ENCODE measurements around the gene FTCD. TPM values are rescaled to one million over a fixed set of nuclear protein-coding genes. Genes with fewer than 3 reads are reported as not detected.
"Not testable (repeated sequence)": the region's sequence is repeated elsewhere in the genome, so short reads cannot be mapped to it uniquely, and the experiment has no call there.

FTCD gene
- total and polyA plus RNA-seq, 2 of the 8 experiments (the other 6 are each of a cell fraction or from before 2014, with no cell fraction given) = 3.3 to 4.9 TPM

GRCh38 chr21:46171585-46171984 lies 16.2 kb upstream of the FTCD start (continued):
- TF ChIP-seq SAP30 (IDR thresholded peaks at IDR 0.05; ENCODE audit: insufficient read depth, insufficient replicate concordance, low read length) (no peak), JUND (IDR thresholded peaks at IDR 0.05; ENCODE audit: low read length) (no peak), BRCA1 (IDR thresholded peaks at IDR 0.05; ENCODE audit: low read depth, low read length) (no peak), SIN3A (conservative IDR thresholded peaks at IDR 0.05 in 1 of 2, IDR thresholded peaks at IDR 0.05 in 1 of 2; ENCODE audit: low read depth in 1 of 2, low read length in 2 of 2) (no peak)

GRCh38 chr21:46170436-46171193 lies 15.2 kb upstream of the FTCD start:
- not testable (repeated sequence) for H3K27me3 ChIP-seq (replicated peaks in 1 of 4; ENCODE audit: control insufficient read depth in 3 of 4, extremely low read depth in 1 of 4, insufficient read depth in 3 of 4, low read length in 3 of 4); H3K23me2 ChIP-seq (ENCODE audit: low read depth, low read length); H3K4me1 ChIP-seq (replicated peaks in 1 of 4; ENCODE audit: control insufficient read depth in 3 of 4, insufficient read depth in 4 of 4, low read length in 3 of 4); H3K9me3 ChIP-seq (ENCODE audit: insufficient read depth in 2 of 2, low read depth in 1 of 2, low read length in 1 of 2); FAIRE-seq; H4K20me1 ChIP-seq (replicated peaks in 1 of 2; ENCODE audit: control insufficient read depth in 1 of 2, insufficient read depth in 2 of 2, low read length in 2 of 2); H2BK20ac ChIP-seq (ENCODE audit: low read length); H2BK15ac ChIP-seq (ENCODE audit: low read length); H3K27ac ChIP-seq (ENCODE audit: low read depth, low read length); H3K18ac ChIP-seq (ENCODE audit: extremely low read depth, low read length); H3K4me2 ChIP-seq (ENCODE audit: insufficient read depth in 1 of 2, low read depth in 2 of 2, low read length in 2 of 2); H3K23ac ChIP-seq (ENCODE audit: insufficient read length); H2BK12ac ChIP-seq (ENCODE audit: low read depth, low read length); DNase-seq (ENCODE audit: low read depth in 1 of 2, low spot score in 2 of 2); H3K9ac ChIP-seq (replicated peaks in 1 of 4; ENCODE audit: extremely low read depth in 1 of 4, low read depth in 3 of 4, low read length in 3 of 4); H2BK120ac ChIP-seq (replicated peaks; ENCODE audit: low read depth, low read length); H3K4me3 ChIP-seq (ENCODE audit: extremely low read depth in 1 of 4, insufficient read depth in 2 of 4, low read depth in 3 of 4, low read length in 4 of 4); H2AFZ ChIP-seq (ENCODE audit: low read length); H2AK5ac ChIP-seq (ENCODE audit: low read depth, low read length); H3K79me1 ChIP-seq (ENCODE audit: low read depth, low read length); H3K4ac ChIP-seq (replicated peaks; ENCODE audit: insufficient read length, low read depth, low read length); H4K8ac ChIP-seq (ENCODE audit: extremely low read depth, insufficient read depth, low read length); H3K36me3 ChIP-seq (ENCODE audit: control insufficient read depth in 2 of 4, insufficient read depth in 4 of 4, low read length in 3 of 4); H4K91ac ChIP-seq (replicated peaks; ENCODE audit: insufficient read length, low read length); H3K56ac ChIP-seq (replicated peaks; ENCODE audit: insufficient read length, low read depth, low read length); H2BK5ac ChIP-seq (ENCODE audit: low read depth, low read length); H4K5ac ChIP-seq (ENCODE audit: insufficient read length, low read depth, low read length); H3K14ac ChIP-seq (ENCODE audit: insufficient read length)
- POLR2A ChIA-PET (ENCODE audit: partially characterized antibody) = interaction anchor here (0.7 kb wide), 1 partner anchor 12 kb away, joined by 3 read pairs; no protein-coding TSS in a partner anchor
- 100% methylated on average over 1 of the region's 1 CpG; no CpG with 5 or more reads in 1 of the 2 experiments for WGBS, 2 experiments (ENCODE audit: extremely low coverage in 1 of 2, insufficient coverage in 1 of 2, insufficient read length in 1 of 2, insufficient replicate concordance in 2 of 2, low coverage in 1 of 2, low lambda C conversion rate in 2 of 2, missing lambda C conversion rate in 1 of 2)
- CTCF ChIA-PET (ENCODE audit: partially characterized antibody) = interaction anchor here (0.7 kb wide), 1 partner anchor 12 kb away, joined by 3 read pairs; no protein-coding TSS in a partner anchor
- H3K79me2 ChIP-seq (ENCODE audit: control insufficient read depth in 1 of 2, insufficient read depth in 2 of 2, low read length in 2 of 2) = peaks cover 0 to 23% of the 10 kb centered on the region in 2 experiments; a peak in 2 of 4 replicates

Measured in H1 (cell line).